Neural crest cell (in vitro differentiated cells): Measurements from ENCODE around the gene PDCD11. TPM values are rescaled to one million over a fixed set of nuclear protein-coding genes. Genes with fewer than 3 reads are reported as not detected.
"Not testable (repeated sequence)": the region's sequence is repeated elsewhere in the genome, so short reads cannot be mapped to it uniquely, and the experiment has no call there.

Source experiments
- DNase-seq: peaks from one replicate; pipeline ENCODE4 v3.0.0; 2021; ENCODE audit warnings: low read depth, mixed read lengths, low spot score
- H3K27ac Mint-ChIP-seq: one replicate; pipeline ENCODE4 v1.8.0; 2021; ENCODE audit warnings: mild to moderate bottlenecking, mixed read lengths; ENCODE audit not compliant: unreplicated experiment
- H3K27me3 Mint-ChIP-seq: 2 replicates; pipeline ENCODE4 v1.8.0; 2021; ENCODE audit warnings: low read depth, mild to moderate bottlenecking, mixed read lengths
- H3K36me3 Mint-ChIP-seq: 2 replicates; pipeline ENCODE4 v1.8.0; 2021; ENCODE audit warnings: low read depth, mild to moderate bottlenecking, mixed read lengths
- H3K4me1 Mint-ChIP-seq: 2 replicates; pipeline ENCODE4 v1.8.0; 2021; ENCODE audit warnings: mixed read lengths
- H3K4me3 Mint-ChIP-seq: one replicate; pipeline ENCODE4 v1.8.0; 2021; ENCODE audit warnings: mild to moderate bottlenecking, mixed read lengths
- H3K9me3 Mint-ChIP-seq: 2 replicates; pipeline ENCODE4 v1.8.0; 2021; ENCODE audit warnings: mixed read lengths
- CTCF ChIP-seq: fragments of 200-600 bp; sonication (generic); conservative IDR thresholded peaks from 2 replicates; pipeline ENCODE4 v1.5.0; 2021; ENCODE audit warnings: antibody characterized with exemption, mild to moderate bottlenecking
- total RNA-seq: library from RNA; stranded (reverse); gene quantifications from 2 replicates; pipeline ENCODE4 v1.2.1, GENCODE V29; 2021

Gene PDCD11
- total RNA-seq, 1 donor from 2014 or later: 74.1 TPM

GRCh38 chr10:103476046-103476768 is 79.8 kb downstream of the PDCD11 start:
- no peaks in the 10 kb centered on the region for H3K9me3 Mint-ChIP-seq
- no peak for DNase-seq
- no peak overlapping the region for H3K27ac Mint-ChIP-seq
- TF ChIP-seq CTCF: no peak
- H3K27me3 Mint-ChIP-seq: no peaks in the 10 kb centered on the region
- H3K4me3 Mint-ChIP-seq: no peak overlapping the region
- peaks cover 3% of the 10 kb centered on the region for H3K4me1 Mint-ChIP-seq
- H3K36me3 Mint-ChIP-seq: no peaks in the 10 kb centered on the region

GRCh38 chr10:103478671-103479070 is 82.2 kb downstream of the PDCD11 start:
- Mint-ChIP-seq H3K9me3 (no peaks in the 10 kb centered on the region), H3K4me1 (peaks cover 10% of the 10 kb centered on the region), H3K27me3 (no peaks in the 10 kb centered on the region), H3K4me3 (no peak overlapping the region), H3K36me3 (no peaks in the 10 kb centered on the region), H3K27ac (no peak overlapping the region)
- DNase-seq: no peak
- TF ChIP-seq CTCF: no peak

GRCh38 chr10:103479135-103479534 is 82.7 kb downstream of the PDCD11 start, which contains the start of gene CALHM3:
Gene CALHM3 (minus strand): TSS chr10:103479240. CDS start chr10:103479032, 208 bp downstream.
- H3K27me3 Mint-ChIP-seq: no peaks in the 10 kb centered on the region
- no peak for DNase-seq
- H3K4me1 Mint-ChIP-seq: peaks cover 10% of the 10 kb centered on the region
- TF ChIP-seq CTCF: no peak
- no peaks in the 10 kb centered on the region for H3K9me3 Mint-ChIP-seq
- H3K4me3 Mint-ChIP-seq: no peak within 1 kb of the TSS
- no peaks in the 10 kb centered on the region for H3K36me3 Mint-ChIP-seq
- H3K27ac Mint-ChIP-seq: no peak within 1 kb of the TSS

GRCh38 chr10:103480521-103480920 is 84.1 kb downstream of the PDCD11 start:
- no peaks in the 10 kb centered on the region for H3K9me3 Mint-ChIP-seq
- H3K27me3 Mint-ChIP-seq: no peaks in the 10 kb centered on the region
- no peak for TF ChIP-seq CTCF
- no peak overlapping the region for H3K27ac Mint-ChIP-seq
- no peak overlapping the region for H3K4me3 Mint-ChIP-seq
- H3K4me1 Mint-ChIP-seq: peaks cover 10% of the 10 kb centered on the region
- no peaks in the 10 kb centered on the region for H3K36me3 Mint-ChIP-seq
- no peak for DNase-seq

GRCh38 chr10:103481974-103482531 is 85.6 kb downstream of the PDCD11 start:
- peak; percentile 67 for TF ChIP-seq CTCF
- no peaks in the 10 kb centered on the region for H3K36me3 Mint-ChIP-seq
- peaks cover 4% of the 10 kb centered on the region for H3K27me3 Mint-ChIP-seq
- no peaks in the 10 kb centered on the region for H3K9me3 Mint-ChIP-seq
- no peak overlapping the region for H3K4me3 Mint-ChIP-seq
- H3K27ac Mint-ChIP-seq: no peak overlapping the region
- H3K4me1 Mint-ChIP-seq: peaks cover 10% of the 10 kb centered on the region
- peak; percentile 23 for DNase-seq

GRCh38 chr10:103486635-103487409 is 90.4 kb downstream of the PDCD11 start:
- H3K4me3 Mint-ChIP-seq, H3K36me3 Mint-ChIP-seq, DNase-seq, H3K4me1 Mint-ChIP-seq, H3K27ac Mint-ChIP-seq, H3K9me3 Mint-ChIP-seq: not testable (repeated sequence)
- H3K27me3 Mint-ChIP-seq: peaks cover 12% of the 10 kb centered on the region
